LNCAP (cell line): Measurements from ENCODE around the gene ZNF560.

Source experiments
- TF ChIP-seq, protein P1 (sequence below): fragments of 450-650 bp; IDR thresholded peaks from 2 replicates; pipeline ENCODE4 v1.5.1; 2017; ENCODE audit warnings: mild to moderate bottlenecking

The ZNF560 gene

DNA sequence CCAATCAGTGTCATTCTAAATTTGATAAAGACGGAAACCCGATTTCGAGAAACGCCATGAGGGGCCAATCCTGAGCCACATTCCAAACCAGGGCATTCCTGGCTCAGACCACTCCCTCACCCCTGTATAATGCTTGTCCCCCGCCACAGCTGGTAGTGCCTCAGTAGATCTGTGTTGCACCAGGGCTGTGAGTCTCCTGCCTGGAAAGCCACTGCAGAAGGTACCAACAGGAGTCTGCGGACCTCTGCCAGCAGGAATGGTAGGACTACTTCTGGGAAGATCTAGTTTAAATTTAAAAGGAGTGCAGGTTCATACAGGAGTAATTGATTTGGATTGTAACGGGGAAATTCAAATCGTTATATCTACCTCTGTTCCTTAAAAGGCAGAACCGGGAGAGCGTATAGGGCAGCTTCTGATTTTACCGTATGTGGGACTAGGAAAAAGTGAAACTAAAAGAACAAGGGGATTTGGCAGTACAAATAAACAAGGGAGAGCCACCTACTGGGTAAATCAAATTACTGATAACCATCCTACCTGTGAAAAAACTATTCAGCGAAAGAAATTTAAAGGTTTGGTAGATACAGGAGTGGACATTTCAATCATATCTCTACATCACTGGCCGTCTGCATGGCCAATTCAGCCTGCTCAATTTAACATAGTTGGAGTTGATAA, 42.3 kb downstream of the ZNF560 start:
- TF ChIP-seq, protein P1, sequence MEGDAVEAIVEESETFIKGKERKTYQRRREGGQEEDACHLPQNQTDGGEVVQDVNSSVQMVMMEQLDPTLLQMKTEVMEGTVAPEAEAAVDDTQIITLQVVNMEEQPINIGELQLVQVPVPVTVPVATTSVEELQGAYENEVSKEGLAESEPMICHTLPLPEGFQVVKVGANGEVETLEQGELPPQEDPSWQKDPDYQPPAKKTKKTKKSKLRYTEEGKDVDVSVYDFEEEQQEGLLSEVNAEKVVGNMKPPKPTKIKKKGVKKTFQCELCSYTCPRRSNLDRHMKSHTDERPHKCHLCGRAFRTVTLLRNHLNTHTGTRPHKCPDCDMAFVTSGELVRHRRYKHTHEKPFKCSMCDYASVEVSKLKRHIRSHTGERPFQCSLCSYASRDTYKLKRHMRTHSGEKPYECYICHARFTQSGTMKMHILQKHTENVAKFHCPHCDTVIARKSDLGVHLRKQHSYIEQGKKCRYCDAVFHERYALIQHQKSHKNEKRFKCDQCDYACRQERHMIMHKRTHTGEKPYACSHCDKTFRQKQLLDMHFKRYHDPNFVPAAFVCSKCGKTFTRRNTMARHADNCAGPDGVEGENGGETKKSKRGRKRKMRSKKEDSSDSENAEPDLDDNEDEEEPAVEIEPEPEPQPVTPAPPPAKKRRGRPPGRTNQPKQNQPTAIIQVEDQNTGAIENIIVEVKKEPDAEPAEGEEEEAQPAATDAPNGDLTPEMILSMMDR: no peak

DNA sequence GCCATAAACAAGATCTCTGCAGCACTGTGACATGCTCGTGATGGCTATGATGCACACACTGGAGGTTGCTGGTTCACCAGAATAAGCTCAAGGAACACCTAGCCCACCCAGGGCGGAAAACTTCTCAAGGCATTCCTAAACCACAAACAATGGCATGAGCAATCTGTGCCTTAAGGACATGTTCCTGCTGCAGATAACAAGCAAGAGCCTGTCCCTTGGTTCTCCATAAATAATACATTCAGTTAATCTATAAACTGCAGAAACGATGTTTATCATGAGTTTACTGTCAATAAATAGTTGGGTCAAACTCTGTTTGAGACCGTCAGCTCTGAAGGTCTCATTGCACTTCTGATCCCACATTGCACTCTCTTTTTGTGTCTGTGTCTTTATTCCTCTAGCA, 44.5 kb downstream of the ZNF560 start:
- TF ChIP-seq, protein P1: no peak

GRCh38 chr19:9445037-9445436, 53.4 kb downstream of the ZNF560 start:
- TF ChIP-seq, protein P1: no peak

DNA sequence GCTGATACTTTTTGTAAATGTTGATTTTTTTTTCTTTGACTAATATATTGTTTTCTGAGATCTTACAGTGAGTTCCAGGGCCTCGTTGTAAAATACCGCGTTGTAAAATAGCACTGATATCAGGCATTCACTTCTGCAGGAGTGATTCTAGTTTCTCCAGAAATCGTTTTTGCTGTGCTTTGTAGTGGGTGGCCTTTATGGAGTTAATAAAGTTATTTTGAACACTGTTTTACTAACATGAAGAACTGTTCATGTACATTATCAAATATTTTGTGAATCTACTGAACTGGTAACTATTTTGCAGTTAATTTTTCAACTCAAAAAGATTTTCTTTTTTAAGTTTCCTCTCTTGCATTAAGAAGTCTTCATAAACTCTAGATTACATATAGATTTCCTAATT, 62.1 kb downstream of the ZNF560 start:
- TF ChIP-seq, protein P1: no peak

DNA sequence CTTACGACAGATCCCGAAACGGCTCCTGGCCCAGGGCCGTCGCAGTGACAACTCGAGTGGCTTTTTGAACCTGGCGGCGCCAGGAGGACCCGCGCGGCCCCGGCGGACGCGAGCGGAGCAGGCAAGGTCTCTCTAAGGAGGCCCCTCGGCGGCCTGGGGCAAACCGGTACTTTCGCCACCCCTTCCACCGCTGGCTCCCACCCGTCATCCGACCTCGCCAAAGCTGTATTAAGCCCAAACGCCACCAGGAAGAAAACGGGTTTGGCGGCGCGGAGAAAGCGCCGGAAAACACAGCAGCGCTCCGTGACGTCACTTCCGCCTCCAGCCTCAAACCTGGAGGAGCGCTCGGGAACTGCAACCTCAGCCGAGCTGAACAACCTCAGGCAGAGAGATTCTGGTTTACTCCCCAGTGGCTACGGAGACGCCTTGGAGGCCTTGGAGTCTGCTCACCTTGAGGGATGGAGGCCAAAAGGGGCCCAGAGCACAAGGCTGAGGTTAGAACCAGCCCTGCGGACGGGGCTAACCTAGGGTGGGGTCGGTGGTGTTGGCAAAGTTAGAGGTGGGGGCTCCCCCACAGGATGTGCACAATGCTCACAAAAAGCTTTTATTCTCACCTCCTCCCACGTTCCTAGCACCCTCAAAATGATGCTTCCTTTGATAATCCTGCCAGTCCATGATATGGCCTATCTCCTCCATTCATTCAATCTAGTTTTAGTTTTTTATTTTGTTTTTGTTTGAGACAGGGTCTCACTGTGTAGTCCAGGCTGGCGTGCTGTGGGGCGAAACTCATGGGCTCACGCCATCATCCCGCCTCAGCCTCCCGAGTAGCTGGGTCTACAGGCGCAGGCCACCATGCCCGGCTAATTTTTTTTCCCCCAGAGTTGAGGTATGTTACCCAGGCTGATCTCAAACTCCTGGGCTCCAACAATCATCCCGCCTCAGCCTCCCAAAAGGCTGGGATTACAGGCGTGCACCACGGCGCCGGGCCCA, 62.8 kb downstream of the ZNF560 start, which contains the start of gene ZNF266:
Gene ZNF266, minus strand, starts transcription at position 295 of the 990 bp plus-strand sequence. CDS start 15,484 bp downstream, outside the sequence.
- TF ChIP-seq, protein P1: peak; percentile 52

- TF ChIP-seq, protein P1: peak; percentile 48
These were observed 66.9 kb downstream of the ZNF560 start for GRCh38 chr19:9431475-9431874.

GRCh38 chr19:9430444-9430843, 68.0 kb downstream of the ZNF560 start:
- TF ChIP-seq, protein P1: no peak
